ENCODE measurements around the gene EFNB2. TPM values are rescaled to one million over a fixed set of nuclear protein-coding genes. Genes with fewer than 3 reads are reported as not detected.

The EFNB2 gene
- total and polyA plus RNA-seq, 12 donors, result 9.7 to 21.1 (median 14.3) TPM

DNA sequence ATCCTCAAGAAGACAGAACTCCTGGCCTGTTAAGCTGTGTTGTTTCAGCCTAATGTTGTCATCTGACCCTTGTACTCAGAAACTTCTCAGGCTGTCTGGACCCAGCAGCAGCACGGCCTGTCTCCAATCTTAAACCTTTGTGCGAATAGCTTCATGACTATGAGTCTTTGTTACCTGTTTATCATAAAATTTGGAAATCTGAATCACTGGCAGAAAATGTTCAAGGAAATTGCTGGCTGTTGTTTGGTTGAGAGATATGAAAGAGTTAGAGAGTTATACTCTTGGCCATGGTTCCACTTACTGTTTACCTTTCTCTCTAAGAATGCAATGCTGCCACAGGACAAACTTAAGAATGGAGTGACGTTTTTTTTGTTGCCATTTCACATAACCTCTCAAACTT is 59.6 kb downstream of the EFNB2 start:
- H3K27ac ChIP-seq, result no peak overlapping the region

DNA sequence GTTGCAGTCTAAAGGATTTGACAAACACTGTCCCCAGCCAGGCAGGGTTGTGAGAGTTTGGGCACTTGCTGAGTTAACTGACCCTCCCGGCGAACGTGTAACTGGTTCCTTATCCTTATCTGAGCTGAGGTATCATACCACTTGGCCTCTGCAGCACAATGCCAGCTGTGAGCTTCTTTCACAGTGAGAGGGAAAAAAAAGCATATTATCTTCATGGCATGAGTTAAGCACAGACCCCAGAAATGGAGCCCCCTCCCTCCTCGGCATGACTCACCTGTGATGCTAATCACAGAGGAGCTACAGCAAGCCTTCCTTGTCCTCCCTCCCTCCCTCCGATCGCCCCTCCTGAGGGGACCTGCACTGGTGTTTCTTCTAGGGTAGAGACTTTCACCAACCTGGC is 60.5 kb downstream of the EFNB2 start:
- TF ChIP-seq, protein P1, sequence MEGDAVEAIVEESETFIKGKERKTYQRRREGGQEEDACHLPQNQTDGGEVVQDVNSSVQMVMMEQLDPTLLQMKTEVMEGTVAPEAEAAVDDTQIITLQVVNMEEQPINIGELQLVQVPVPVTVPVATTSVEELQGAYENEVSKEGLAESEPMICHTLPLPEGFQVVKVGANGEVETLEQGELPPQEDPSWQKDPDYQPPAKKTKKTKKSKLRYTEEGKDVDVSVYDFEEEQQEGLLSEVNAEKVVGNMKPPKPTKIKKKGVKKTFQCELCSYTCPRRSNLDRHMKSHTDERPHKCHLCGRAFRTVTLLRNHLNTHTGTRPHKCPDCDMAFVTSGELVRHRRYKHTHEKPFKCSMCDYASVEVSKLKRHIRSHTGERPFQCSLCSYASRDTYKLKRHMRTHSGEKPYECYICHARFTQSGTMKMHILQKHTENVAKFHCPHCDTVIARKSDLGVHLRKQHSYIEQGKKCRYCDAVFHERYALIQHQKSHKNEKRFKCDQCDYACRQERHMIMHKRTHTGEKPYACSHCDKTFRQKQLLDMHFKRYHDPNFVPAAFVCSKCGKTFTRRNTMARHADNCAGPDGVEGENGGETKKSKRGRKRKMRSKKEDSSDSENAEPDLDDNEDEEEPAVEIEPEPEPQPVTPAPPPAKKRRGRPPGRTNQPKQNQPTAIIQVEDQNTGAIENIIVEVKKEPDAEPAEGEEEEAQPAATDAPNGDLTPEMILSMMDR (IDR thresholded peaks at IDR 0.05), result no peak
- Histone ChIP-seq H3K4me3 (no peak overlapping the region), H3K36me3 (no peaks in the 10 kb centered on the region), H3K9me3 (no peaks in the 10 kb centered on the region), H3K4me1 (peaks cover 0 to 22% (median 16%) of the 10 kb centered on the region in 9 donors), H3K27me3 (no peaks in the 10 kb centered on the region), H3K27ac (no peak overlapping the region)
- 46 to 59% methylated on average over 6 of the region's 6 CpGs for WGBS, 2 donors
- DNase-seq (no peak), ATAC-seq (peak in 1 of 8 donors; percentile 7)
- intact Hi-C loops (cut with DNase I), result no loop called here

More for the DNA sequence above, 59.6 kb downstream of the EFNB2 start:
- Histone ChIP-seq H3K27me3 (no peaks in the 10 kb centered on the region), H3K36me3 (no peaks in the 10 kb centered on the region), H3K4me3 (no peak overlapping the region), H3K9me3 (no peaks in the 10 kb centered on the region), H3K4me1 (peaks cover 0 to 22% (median 16%) of the 10 kb centered on the region in 9 donors)
- DNase-seq, result no peak
- TF ChIP-seq, protein P1 (IDR thresholded peaks at IDR 0.05), result no peak
- intact Hi-C loops (cut with DNase I), result no loop called here
- WGBS, 2 donors, result 83 to 93% methylated on average over 3 of the region's 3 CpGs
- no peak for ATAC-seq

DNA sequence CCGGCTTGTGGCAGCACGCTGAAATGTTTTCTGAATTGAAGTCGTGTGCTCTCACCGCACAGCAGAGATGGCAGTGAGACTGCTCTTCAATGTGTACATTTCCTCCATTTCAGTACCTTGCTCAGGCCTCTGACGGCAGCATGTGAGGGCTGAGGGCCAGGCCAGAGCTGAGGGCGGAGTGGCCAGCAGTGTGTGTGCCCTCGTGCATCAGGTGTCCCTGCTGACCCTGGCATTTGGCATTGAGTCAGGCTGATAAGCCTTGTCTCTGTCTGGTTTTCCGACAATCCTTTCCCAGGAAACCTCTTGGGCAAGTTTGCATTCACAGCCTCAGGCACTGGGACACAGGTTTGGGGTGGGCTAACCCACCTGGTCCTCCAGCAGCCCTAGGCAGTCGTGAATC is 62.3 kb downstream of the EFNB2 start:
- 61 to 70% methylated on average over 9 of the region's 9 CpGs for WGBS, 2 donors
- Histone ChIP-seq H3K27ac (peak overlapping the region in 5 of 10 donors; percentile 40 to 75 (median 64)), H3K9me3 (no peaks in the 10 kb centered on the region), H3K4me1 (peaks cover 0 to 22% (median 16%) of the 10 kb centered on the region in 9 donors), H3K4me3 (no peak overlapping the region), H3K27me3 (no peaks in the 10 kb centered on the region), H3K36me3 (no peaks in the 10 kb centered on the region)
- intact Hi-C loops (cut with DNase I), result no loop called here
- DNase-seq (peak; percentile 42 to 51), ATAC-seq (peak; percentile 47 to 91 (median 82))
- TF ChIP-seq, protein P1 (IDR thresholded peaks at IDR 0.05), result no peak

DNA sequence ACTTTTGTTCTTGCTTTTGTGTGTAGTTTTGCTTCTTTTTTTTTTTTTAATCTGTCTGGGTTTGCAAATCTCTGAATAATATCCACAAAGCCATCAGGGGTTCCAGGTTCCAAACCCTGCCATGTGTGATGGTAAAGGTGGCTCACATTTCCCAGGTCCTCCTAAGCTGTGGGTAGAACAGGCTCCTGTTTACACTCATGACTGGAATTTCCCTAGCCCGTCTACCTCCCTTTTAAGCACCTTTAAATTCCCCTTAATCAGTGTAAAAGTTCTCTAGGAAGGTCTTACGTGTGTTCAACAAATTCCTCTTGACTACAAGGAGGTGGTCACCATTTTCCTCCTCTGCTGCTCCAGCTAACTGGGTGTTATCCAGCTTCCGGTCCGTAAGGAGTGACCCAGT is 62.8 kb downstream of the EFNB2 start:
- 63 to 70% methylated on average over 4 of the region's 4 CpGs for WGBS, 2 donors
- no peaks in the 10 kb centered on the region for H3K27me3 ChIP-seq
- intact Hi-C loops (cut with DNase I), result no loop called here
- H3K4me3 ChIP-seq, result peak overlapping the region in 4 of 10 donors; percentile 24 to 43 (median 32)
- H3K27ac ChIP-seq, result peak overlapping the region in 5 of 10 donors; percentile 40 to 75 (median 64)
- no peaks in the 10 kb centered on the region for H3K9me3 ChIP-seq
- DNase-seq (no peak), ATAC-seq (peak in 2 of 8 donors; percentile 2 to 14)
- H3K36me3 ChIP-seq, result no peaks in the 10 kb centered on the region
- TF ChIP-seq, protein P1 (IDR thresholded peaks at IDR 0.05), result no peak
- H3K4me1 ChIP-seq, result peaks cover 0 to 22% (median 16%) of the 10 kb centered on the region in 9 donors
